Muscle layer of duodenum (tissue), 2 donors: ENCODE measurements around the gene ABCB7.
"Not testable (repeated sequence)": the region's sequence is repeated elsewhere in the genome, so short reads cannot be mapped to it uniquely, and the experiment has no call there.

Experiments
- H3K27ac ChIP-seq: one replicate; pipeline ENCODE4 v1.7.0; 2013; ENCODE audit warnings: mild to moderate bottlenecking, low read length
- H3K27me3 ChIP-seq: one replicate; pipeline ENCODE4 v1.7.0; 2013; ENCODE audit warnings: low read depth, mild to moderate bottlenecking, control low read depth, low read length
- H3K36me3 ChIP-seq, 2 donors: one replicate each; pipeline ENCODE4 v1.7.0; 2013; ENCODE audit warnings: low read length in 2 of 2, control low read depth in 1 of 2, mild to moderate bottlenecking in 1 of 2; ENCODE audit not compliant: insufficient read depth in 2 of 2, control insufficient read depth in 1 of 2
- H3K4me1 ChIP-seq, 2 donors: one replicate each; pipeline ENCODE4 v1.7.0; 2013; ENCODE audit warnings: low read length in 2 of 2, mild to moderate bottlenecking in 2 of 2, control low read depth in 1 of 2, moderate library complexity in 1 of 2; ENCODE audit not compliant: insufficient read depth in 2 of 2, control insufficient read depth in 1 of 2
- H3K4me3 ChIP-seq, 2 donors: one replicate each; pipeline ENCODE4 v1.7.0; 2013; ENCODE audit warnings: low read length in 2 of 2, low read depth in 1 of 2, mild to moderate bottlenecking in 1 of 2
- H3K9me3 ChIP-seq, 2 donors: one replicate each; pipeline ENCODE4 v1.7.0; 2013; ENCODE audit warnings: low read length in 2 of 2, control low read depth in 1 of 2, mild to moderate bottlenecking in 1 of 2; ENCODE audit not compliant: control insufficient read depth in 1 of 2
- donor health status: healthy.

The ABCB7 gene

DNA sequence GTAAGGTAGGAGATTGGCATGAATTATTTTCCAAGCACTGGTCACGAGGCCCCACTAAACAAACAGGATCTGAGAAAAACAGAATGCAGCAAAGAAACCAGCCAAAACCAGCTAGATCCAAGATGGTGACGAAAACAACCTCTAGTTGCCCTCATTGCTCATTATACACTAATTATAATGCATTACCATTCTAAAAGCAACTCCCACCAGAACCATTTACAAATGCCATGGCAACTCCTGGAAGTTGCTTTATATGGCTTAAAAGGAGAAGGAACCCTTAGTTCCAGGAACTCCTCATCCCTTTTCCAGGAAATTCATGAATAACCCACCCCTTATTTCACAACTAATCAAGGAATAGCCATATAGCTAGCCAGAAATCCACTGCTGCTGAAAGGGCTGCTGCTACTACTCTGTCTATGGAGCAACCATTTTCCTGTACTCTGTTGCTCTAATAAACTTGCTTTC, 69.3 kb downstream of the ABCB7 start:
- Histone ChIP-seq H3K36me3 (no peaks in the 10 kb centered on the region), H3K27me3 (no peaks in the 10 kb centered on the region), H3K4me1 (no peaks in the 10 kb centered on the region), H3K9me3 (no peaks in the 10 kb centered on the region), H3K27ac (no peak overlapping the region), H3K4me3 (no peak overlapping the region)

DNA sequence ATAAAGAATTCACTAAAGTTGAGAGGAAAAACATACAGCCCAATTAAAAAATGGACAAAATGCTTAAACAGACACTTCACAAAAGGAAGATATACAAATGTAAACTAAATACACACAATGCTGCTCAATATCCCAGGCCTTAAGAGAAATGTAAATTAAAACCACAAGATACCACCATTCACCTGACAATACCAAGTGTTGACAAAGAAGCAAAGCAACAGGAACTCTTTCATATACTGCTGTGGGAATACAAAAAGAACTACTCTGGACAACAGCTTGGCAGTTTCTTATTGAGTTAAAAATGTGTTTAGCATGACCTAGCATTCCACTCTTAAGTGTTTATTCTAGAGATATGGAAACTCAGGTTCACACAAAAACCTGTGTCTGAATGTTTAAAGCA, 71.3 kb downstream of the ABCB7 start:
- H3K4me3 ChIP-seq = no peak overlapping the region
- no peaks in the 10 kb centered on the region for H3K36me3 ChIP-seq
- H3K27me3 ChIP-seq = no peaks in the 10 kb centered on the region

DNA sequence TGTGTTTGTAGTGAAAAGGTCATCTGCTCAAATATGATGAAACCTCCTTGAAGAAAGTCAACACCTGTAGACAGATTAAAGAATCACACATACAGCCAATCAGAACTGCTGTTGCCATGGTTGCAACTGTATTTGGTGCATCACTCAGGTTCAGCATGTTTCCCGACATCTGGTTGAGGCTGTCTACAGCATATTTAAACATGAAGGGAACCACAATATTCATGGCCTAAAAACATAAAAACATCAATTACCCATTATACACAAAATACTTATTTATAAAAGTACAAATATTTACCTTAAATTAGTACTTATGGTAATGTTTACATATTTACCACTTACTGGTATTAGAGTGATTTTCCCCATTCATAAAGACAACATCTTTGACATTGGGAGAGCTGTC, 79.7 kb downstream of the ABCB7 start:
- H3K27ac ChIP-seq = no peak overlapping the region
- no peaks in the 10 kb centered on the region for H3K27me3 ChIP-seq
- no peak overlapping the region for H3K4me3 ChIP-seq

More for the DNA sequence above, 71.3 kb downstream of the ABCB7 start:
- Histone ChIP-seq H3K27ac (no peak overlapping the region), H3K9me3 (no peaks in the 10 kb centered on the region), H3K4me1 (no peaks in the 10 kb centered on the region)

DNA sequence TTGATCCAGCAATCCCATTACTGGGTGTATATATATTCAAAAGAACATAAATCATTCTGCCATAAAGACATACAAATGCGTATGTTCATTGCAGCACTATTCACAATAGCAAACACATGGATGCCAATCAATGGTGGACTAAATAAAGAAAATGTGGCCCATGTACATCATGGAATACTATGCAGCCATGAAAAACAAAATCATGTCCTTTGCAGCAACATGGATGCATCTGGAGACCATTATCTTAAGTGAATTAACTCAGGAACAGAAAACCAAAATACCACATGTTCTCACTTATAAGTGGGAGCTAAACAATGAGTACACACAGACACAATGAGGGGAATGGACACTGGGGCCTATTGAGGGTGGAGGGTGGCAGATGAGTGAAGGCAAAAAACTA, 81.6 kb downstream of the ABCB7 start:
- no peaks in the 10 kb centered on the region for H3K9me3 ChIP-seq
- H3K4me3 ChIP-seq = no peak overlapping the region
- H3K4me1 ChIP-seq = no peaks in the 10 kb centered on the region
- no peaks in the 10 kb centered on the region for H3K27me3 ChIP-seq
- no peak overlapping the region for H3K27ac ChIP-seq
- no peaks in the 10 kb centered on the region for H3K36me3 ChIP-seq

More for the DNA sequence above, 79.7 kb downstream of the ABCB7 start:
- H3K36me3 ChIP-seq = no peaks in the 10 kb centered on the region
- no peaks in the 10 kb centered on the region for H3K4me1 ChIP-seq
- H3K9me3 ChIP-seq = no peaks in the 10 kb centered on the region

DNA sequence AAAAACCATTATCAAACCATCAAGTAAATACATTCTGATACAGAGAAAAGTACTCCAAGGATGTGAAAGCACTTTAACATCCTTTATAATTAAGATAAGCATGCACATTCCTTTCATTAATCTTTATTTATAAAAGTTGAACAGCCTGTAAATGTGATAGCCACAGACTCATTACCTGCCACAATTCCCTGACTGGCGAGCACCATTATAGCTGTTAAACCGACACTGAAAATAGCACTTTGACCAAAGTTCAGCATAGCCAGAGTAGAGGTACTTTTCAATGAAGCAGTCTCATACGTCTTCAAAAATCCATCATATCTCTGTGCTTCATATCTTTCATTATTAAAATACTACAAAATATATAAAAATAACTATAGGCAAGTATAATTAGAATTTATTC, 84.7 kb downstream of the ABCB7 start:
- H3K27ac ChIP-seq = no peak overlapping the region
- peaks cover 0 to 9% of the 10 kb centered on the region in 2 donors for H3K36me3 ChIP-seq
- no peaks in the 10 kb centered on the region for H3K27me3 ChIP-seq
- no peak overlapping the region for H3K4me3 ChIP-seq
- H3K4me1 ChIP-seq = no peaks in the 10 kb centered on the region
- H3K9me3 ChIP-seq = no peaks in the 10 kb centered on the region

DNA sequence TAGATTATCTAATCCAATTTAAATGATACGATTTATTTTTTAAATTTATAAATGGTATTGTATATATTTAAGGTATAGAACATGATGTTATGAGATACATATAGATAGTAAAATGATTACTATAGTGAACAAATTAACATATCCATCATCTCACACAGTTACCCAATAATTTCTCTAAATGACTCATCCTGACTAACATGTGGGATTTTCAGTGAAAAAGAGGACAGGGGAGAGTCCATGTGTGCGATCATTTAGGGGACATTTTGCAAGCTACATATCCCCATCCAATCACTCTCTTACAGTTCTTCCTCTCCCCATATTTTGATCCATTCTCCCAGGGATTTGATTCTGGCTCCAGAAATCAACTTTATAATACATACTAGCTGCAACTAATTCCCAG, 88.2 kb downstream of the ABCB7 start:
- no peaks in the 10 kb centered on the region for H3K9me3 ChIP-seq
- H3K4me1 ChIP-seq = no peaks in the 10 kb centered on the region
- no peaks in the 10 kb centered on the region for H3K27me3 ChIP-seq
- H3K36me3 ChIP-seq = peaks cover 0 to 9% of the 10 kb centered on the region in 2 donors
- H3K27ac ChIP-seq = no peak overlapping the region
- no peak overlapping the region for H3K4me3 ChIP-seq

DNA sequence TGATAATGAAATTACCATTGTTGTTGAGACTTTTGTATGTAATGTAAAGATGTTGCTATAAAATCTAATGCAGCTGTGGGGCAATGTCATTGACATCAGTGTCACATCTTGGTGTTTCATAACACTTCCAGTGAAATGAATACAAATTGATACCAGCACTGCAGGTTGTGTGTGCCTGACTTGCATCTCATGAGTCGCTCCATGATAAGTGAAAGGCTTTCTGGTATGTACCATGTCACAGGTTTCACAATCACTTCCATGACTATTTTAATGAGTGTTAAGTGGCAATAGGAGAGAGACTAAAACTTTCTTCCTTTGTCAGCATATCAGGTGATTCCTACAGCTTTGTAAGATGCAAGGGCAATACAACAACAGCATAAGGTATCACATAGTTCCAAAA, 94.4 kb downstream of the ABCB7 start:
- Histone ChIP-seq H3K27me3 (no peaks in the 10 kb centered on the region), H3K4me1 (no peaks in the 10 kb centered on the region), H3K9me3 (no peaks in the 10 kb centered on the region), H3K4me3 (no peak overlapping the region), H3K36me3 (peaks cover 7 to 13% of the 10 kb centered on the region in 2 donors), H3K27ac (no peak overlapping the region)

DNA sequence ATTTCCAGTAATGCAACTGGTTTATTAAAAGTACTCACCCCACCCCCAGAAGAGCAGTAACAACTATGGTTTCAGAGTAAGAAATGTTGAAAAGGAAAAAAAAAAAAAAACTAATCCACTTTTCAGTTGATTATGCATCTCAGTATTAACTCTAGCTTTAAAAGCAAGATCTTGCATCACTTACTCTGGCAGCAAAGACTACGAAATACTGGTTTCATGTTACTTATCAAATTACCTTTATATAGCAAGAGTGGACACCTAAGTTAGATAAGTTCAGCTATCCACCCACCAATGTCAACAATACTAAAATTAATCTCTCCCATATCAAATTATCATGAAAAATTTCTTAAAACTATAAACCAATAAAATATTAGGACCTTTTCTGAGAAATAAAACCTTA, 105.0 kb downstream of the ABCB7 start:
- H3K9me3 ChIP-seq = peaks cover 0 to 3% of the 10 kb centered on the region in 2 donors
- peaks cover 0 to 3% of the 10 kb centered on the region in 2 donors for H3K36me3 ChIP-seq
- H3K27me3 ChIP-seq = no peaks in the 10 kb centered on the region
- no peaks in the 10 kb centered on the region for H3K4me1 ChIP-seq
- H3K4me3 ChIP-seq = no peak overlapping the region
- no peak overlapping the region for H3K27ac ChIP-seq

DNA sequence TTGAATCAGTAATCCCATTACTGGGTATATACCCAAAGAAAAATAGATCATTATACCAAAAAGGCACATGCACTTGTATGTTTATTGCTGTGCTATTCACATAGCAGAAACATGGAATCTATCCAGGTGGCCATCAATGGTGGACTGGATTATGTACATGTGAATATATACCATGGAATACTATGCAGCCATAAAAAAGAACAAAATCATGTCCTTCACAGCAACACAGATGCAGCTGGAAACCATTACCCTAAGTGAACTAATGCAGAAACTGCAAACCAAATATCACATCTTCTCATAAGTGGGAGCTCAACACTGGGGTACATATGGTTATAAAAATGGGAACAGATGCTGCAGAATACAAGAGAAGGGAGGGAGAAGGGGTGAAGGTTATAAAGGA, 110.7 kb downstream of the ABCB7 start:
- Histone ChIP-seq H3K9me3 (peaks cover 0 to 7% of the 10 kb centered on the region in 2 donors), H3K27me3 (no peaks in the 10 kb centered on the region), H3K27ac (no peak overlapping the region), H3K4me1 (no peaks in the 10 kb centered on the region), H3K4me3 (no peak overlapping the region), H3K36me3 (no peaks in the 10 kb centered on the region)

DNA sequence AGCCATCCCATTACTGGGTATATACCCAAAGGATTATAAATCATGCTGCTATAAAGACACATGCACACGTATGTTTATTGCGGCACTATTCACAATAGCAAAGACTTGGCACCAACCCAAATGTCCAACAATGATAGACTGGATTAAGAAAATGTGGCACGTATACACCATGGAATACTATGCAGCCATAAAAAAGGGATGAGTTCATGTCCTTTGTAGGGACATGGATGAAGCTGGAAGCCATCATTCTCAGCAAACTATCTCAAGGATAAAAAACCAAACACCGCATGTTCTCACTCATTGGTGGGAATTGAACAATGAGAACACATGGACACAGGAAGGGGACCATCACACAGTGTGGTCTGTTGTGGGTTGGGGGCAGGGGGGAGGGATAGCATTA, 111.9 kb downstream of the ABCB7 start:
- not testable (repeated sequence) for H3K9me3 ChIP-seq, H3K4me3 ChIP-seq, H3K4me1 ChIP-seq

DNA sequence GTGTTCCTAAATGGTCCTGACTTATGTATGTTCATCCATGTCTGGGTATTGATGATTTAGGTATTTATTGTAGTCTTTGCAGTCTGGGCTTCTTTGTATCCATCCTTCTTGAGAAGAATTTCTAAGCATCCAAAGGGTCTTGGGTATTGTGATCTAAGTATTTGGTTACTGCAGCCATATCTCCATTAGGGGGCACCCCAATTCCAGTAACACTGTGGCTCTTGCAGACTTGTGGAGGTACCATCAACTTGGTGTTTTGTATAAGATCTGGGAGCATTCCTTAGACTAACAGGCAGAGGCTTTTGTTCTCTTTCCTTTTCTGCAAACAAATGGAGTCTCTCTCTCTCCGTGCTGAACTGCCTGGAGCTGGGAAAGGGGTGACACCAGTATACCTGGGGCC, 117.2 kb downstream of the ABCB7 start:
- peaks cover 0 to 9% of the 10 kb centered on the region in 2 donors for H3K9me3 ChIP-seq
- no peaks in the 10 kb centered on the region for H3K4me1 ChIP-seq
- no peak overlapping the region for H3K27ac ChIP-seq
- no peak overlapping the region for H3K4me3 ChIP-seq
- no peaks in the 10 kb centered on the region for H3K36me3 ChIP-seq
- H3K27me3 ChIP-seq = no peaks in the 10 kb centered on the region

More for the DNA sequence above, 111.9 kb downstream of the ABCB7 start:
- not testable (repeated sequence) for H3K27me3 ChIP-seq, H3K27ac ChIP-seq, H3K36me3 ChIP-seq
